Measurements from ENCODE around the gene RRP36.
A peak's percentile ranks its signal among the peaks of the same experiment; 100 is the strongest.

- TF ChIP-seq POLR2A (IDR thresholded peaks at IDR 0.05) (peak; percentile 86), CTCF (IDR thresholded peaks at IDR 0.05) (no peak)
Measured at GRCh38 chr6:43053545-43054205, 32.3 kb downstream of the RRP36 start, which contains the start of gene CUL7.

Measured in right lobe of liver (tissue), 4 donors.